Measurements from ENCODE around the gene MAL.

DNA sequence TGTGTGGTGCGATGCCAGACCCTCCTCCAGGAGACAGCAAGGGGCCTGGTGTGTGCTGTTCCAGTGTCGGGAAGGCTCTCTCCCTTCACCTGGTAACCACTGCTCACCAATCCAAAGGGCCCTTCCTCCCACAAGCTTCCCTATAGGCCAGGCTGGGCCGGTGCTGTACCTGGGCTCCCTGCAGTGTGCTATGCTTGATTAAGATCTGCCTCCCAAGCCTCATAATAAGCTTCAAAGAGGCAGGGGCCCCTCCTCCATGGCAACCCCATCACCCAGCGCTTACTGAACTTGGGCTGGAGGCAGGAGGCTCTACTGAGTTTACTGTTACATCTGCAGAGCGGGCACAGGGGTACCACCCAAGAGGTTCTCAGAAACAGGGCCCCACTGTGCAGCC is 4.5 kb upstream of the MAL start:
- TF ChIP-seq FOXM1 (IDR thresholded peaks at IDR 0.05; ENCODE audit: borderline replicate concordance) (no peak), FOXK2 (IDR thresholded peaks at IDR 0.05) (no peak), SP1 (IDR thresholded peaks at IDR 0.05) (no peak), FOXA1 (IDR thresholded peaks at IDR 0.05) (no peak)
